WTC11 (cell line): ENCODE measurements around the gene CCDC149. TPM values are rescaled to one million over a fixed set of nuclear protein-coding genes. Genes with fewer than 3 reads are reported as not detected.

Experiments used
- AFF4 ChIP-seq: sonication (generic); formaldehyde crosslinking; IDR thresholded peaks from 2 replicates; pipeline ENCODE4 v1.8.1; 2023; ENCODE audit warnings: mild to moderate bottlenecking, missing genetic modification reagents, borderline replicate concordance
- ATF1 ChIP-seq: sonication (generic); formaldehyde crosslinking; IDR thresholded peaks from 2 replicates; pipeline ENCODE4 v1.8.1; 2023; ENCODE audit warnings: mild to moderate bottlenecking, moderate library complexity, missing genetic modification reagents
- ATF3 ChIP-seq: sonication (generic); formaldehyde crosslinking; conservative IDR thresholded peaks from 2 replicates; pipeline ENCODE4 v1.8.1; 2022; ENCODE audit warnings: mild to moderate bottlenecking, missing genetic modification reagents
- CBFB ChIP-seq: sonication (generic); formaldehyde crosslinking; IDR thresholded peaks from 2 replicates; pipeline ENCODE4 v1.8.1; 2022; ENCODE audit warnings: mild to moderate bottlenecking, low read depth, missing genetic modification reagents
- CREM ChIP-seq: sonication (generic); formaldehyde crosslinking; IDR thresholded peaks from 2 replicates; pipeline ENCODE4 v1.8.1; 2022; ENCODE audit warnings: mild to moderate bottlenecking, missing genetic modification reagents, moderate library complexity
- GABPB1 ChIP-seq: sonication (generic); formaldehyde crosslinking; IDR thresholded peaks from 2 replicates; pipeline ENCODE4 v1.8.1; 2023; ENCODE audit warnings: mild to moderate bottlenecking, missing genetic modification reagents
- IRF2 ChIP-seq: sonication (generic); formaldehyde crosslinking; IDR thresholded peaks from 2 replicates; pipeline ENCODE4 v1.8.0; 2022; ENCODE audit warnings: low read depth, missing genetic modification reagents, borderline replicate concordance
- MXD4 ChIP-seq: fragments of 250-450 bp; sonication (Bioruptor Pico); IDR thresholded peaks from 2 replicates; pipeline ENCODE4 v1.8.0; 2021; ENCODE audit warnings: mild to moderate bottlenecking, moderate library complexity, borderline replicate concordance
- NR2C2 ChIP-seq: sonication (generic); formaldehyde crosslinking; IDR thresholded peaks from 2 replicates; pipeline ENCODE4 v1.8.0; 2022; ENCODE audit warnings: mild to moderate bottlenecking, missing genetic modification reagents
- OVOL2 ChIP-seq: fragments of 250-450 bp; sonication (Bioruptor Pico); IDR thresholded peaks from 2 replicates; pipeline ENCODE4 v1.9.0; 2021; ENCODE audit warnings: mild to moderate bottlenecking, borderline replicate concordance
- USF2 ChIP-seq: sonication (generic); formaldehyde crosslinking; IDR thresholded peaks from 2 replicates; pipeline ENCODE4 v1.8.1; 2023; ENCODE audit warnings: mild to moderate bottlenecking, missing genetic modification reagents, moderate library complexity
- ZNF232 ChIP-seq: sonication (generic); formaldehyde crosslinking; IDR thresholded peaks from 2 replicates; pipeline ENCODE4 v1.8.0; 2022; ENCODE audit warnings: mild to moderate bottlenecking, missing genetic modification reagents
- total RNA-seq: library from RNA; stranded (reverse); gene quantifications from 3 replicates; pipeline ENCODE4 v1.2.3, GENCODE V29; 2021

CCDC149 gene
- total RNA-seq, 1 experiment from 2014 or later, result 3.9 TPM

- no peak for TF ChIP-seq AFF4 (CRISPR knock-in tag)
- no peak for TF ChIP-seq NR2C2 (CRISPR knock-in tag)
- TF ChIP-seq ATF1 (CRISPR knock-in tag), result no peak
- TF ChIP-seq IRF2 (CRISPR knock-in tag), result no peak
- no peak for TF ChIP-seq USF2 (CRISPR knock-in tag)
- TF ChIP-seq MXD4 (CRISPR knock-in tag), result no peak
- TF ChIP-seq ATF3 (CRISPR knock-in tag), result no peak
- TF ChIP-seq GABPB1 (CRISPR knock-in tag), result no peak
- TF ChIP-seq OVOL2 (CRISPR knock-in tag), result no peak
- TF ChIP-seq ZNF232 (CRISPR knock-in tag), result no peak
- no peak for TF ChIP-seq CREM (CRISPR knock-in tag)
- TF ChIP-seq CBFB, result no peak
Observed at GRCh38 chr4:24763631-24764297, 149.1 kb downstream of the CCDC149 start (continued).

Other genes starting within 250 kb of the CCDC149 start
- 4.1 to 8.2 TPM (median 8.0 TPM) in 3 replicates for gene SOD3, start 117.5 kb downstream of the CCDC149 start, total RNA-seq
- 5.8 to 12.2 TPM (median 8.3 TPM) in 3 replicates for gene LGI2, start 117.9 kb upstream of the CCDC149 start, total RNA-seq
- 4.6 to 7.0 TPM (median 6.2 TPM) in 3 replicates for gene SEPSECS, start 247.4 kb upstream of the CCDC149 start, total RNA-seq